ENCODE measurements around the gene ATAT1. TPM values are rescaled to one million over a fixed set of nuclear protein-coding genes. Genes with fewer than 3 reads are reported as not detected.

Gene ATAT1
- total and polyA plus RNA-seq, 2 of the 13 experiments (the other 11 are each of a cell fraction or from before 2014, with no cell fraction given), result 9.2 to 23.6 TPM

DNA sequence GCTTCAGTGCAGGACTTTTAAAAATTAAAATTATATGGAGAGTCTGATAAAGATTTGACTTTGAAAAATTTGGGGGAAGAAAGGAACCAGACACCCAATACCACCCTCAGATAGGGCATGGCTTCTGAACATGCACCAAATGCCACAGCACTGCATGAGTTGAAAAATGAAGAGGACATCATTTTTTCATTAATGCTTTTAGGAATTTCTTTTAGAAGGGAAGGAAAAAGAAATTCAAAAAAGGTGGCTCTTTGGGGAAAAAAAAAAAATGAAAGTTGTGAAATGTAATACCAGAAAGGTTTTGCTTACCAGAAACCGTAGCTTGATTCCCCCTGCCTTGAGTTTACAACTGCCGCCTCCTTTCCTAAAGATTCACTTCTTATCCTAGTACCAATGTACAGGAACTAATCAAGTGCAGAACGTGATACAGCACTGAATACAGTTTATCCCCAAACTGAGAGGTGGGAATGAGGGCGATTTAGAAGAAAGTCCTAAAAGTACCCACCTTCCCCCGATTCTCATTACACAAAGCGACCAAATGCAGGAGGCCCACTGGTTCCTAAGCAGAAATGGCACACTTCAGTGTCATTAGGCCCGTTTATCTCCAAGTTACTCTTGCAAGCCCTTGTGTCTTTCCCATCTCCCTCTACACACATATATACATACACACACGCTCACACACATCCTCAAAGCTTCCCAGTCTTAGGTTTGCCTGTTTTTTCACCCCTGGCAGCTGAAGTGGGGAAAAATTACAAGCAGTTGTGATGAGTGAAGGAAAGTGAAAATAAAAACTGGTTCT, 12.4 kb upstream of the ATAT1 start (continued):
- TF ChIP-seq ZNF205 (CRISPR knock-in tag; IDR thresholded peaks at IDR 0.05), result no peak; the same call in 1 of the 2 replicates
- TF ChIP-seq FIP1L1 (IDR thresholded peaks at IDR 0.05; ENCODE audit: borderline replicate concordance, insufficient read depth, low read depth, low read length), result no peak
- TF ChIP-seq ZNF567 (CRISPR knock-in tag; IDR thresholded peaks at IDR 0.05; ENCODE audit: borderline replicate concordance), result no peak
- no peak for TF ChIP-seq MAFF (IDR thresholded peaks at IDR 0.05; ENCODE audit: low read depth, low read length)
- TF ChIP-seq, protein P1, sequence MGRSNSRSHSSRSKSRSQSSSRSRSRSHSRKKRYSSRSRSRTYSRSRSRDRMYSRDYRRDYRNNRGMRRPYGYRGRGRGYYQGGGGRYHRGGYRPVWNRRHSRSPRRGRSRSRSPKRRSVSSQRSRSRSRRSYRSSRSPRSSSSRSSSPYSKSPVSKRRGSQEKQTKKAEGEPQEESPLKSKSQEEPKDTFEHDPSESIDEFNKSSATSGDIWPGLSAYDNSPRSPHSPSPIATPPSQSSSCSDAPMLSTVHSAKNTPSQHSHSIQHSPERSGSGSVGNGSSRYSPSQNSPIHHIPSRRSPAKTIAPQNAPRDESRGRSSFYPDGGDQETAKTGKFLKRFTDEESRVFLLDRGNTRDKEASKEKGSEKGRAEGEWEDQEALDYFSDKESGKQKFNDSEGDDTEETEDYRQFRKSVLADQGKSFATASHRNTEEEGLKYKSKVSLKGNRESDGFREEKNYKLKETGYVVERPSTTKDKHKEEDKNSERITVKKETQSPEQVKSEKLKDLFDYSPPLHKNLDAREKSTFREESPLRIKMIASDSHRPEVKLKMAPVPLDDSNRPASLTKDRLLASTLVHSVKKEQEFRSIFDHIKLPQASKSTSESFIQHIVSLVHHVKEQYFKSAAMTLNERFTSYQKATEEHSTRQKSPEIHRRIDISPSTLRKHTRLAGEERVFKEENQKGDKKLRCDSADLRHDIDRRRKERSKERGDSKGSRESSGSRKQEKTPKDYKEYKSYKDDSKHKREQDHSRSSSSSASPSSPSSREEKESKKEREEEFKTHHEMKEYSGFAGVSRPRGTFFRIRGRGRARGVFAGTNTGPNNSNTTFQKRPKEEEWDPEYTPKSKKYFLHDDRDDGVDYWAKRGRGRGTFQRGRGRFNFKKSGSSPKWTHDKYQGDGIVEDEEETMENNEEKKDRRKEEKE (IDR thresholded peaks at IDR 0.05), result no peak
- no peak for TF ChIP-seq PPARG (CRISPR knock-in tag; conservative IDR thresholded peaks at IDR 0.05)
- no peak for TF ChIP-seq ZNF605 (CRISPR knock-in tag; IDR thresholded peaks at IDR 0.05)
- TF ChIP-seq THAP11 (CRISPR knock-in tag; IDR thresholded peaks at IDR 0.05), result no peak
- TF ChIP-seq CEBPG (CRISPR knock-in tag; IDR thresholded peaks at IDR 0.05), result no peak
- peak; percentile 40 for TF ChIP-seq PHF8 (CRISPR knock-in tag; IDR thresholded peaks at IDR 0.05)
- TF ChIP-seq ZNF850 (CRISPR knock-in tag; conservative IDR thresholded peaks at IDR 0.05), result peak; percentile 76; the same call in 1 of the 2 replicates
- peak; percentile 70; the same call in 1 of the 2 replicates for TF ChIP-seq TEAD2 (CRISPR knock-in tag; IDR thresholded peaks at IDR 0.05)
- no peak for TF ChIP-seq ZNF629 (CRISPR knock-in tag; conservative IDR thresholded peaks at IDR 0.05)
- TF ChIP-seq SOX6 (IDR thresholded peaks at IDR 0.05), result no peak
- no peak for TF ChIP-seq SOX6 (CRISPR knock-in tag; IDR thresholded peaks at IDR 0.05)
- TF ChIP-seq, protein P2, sequence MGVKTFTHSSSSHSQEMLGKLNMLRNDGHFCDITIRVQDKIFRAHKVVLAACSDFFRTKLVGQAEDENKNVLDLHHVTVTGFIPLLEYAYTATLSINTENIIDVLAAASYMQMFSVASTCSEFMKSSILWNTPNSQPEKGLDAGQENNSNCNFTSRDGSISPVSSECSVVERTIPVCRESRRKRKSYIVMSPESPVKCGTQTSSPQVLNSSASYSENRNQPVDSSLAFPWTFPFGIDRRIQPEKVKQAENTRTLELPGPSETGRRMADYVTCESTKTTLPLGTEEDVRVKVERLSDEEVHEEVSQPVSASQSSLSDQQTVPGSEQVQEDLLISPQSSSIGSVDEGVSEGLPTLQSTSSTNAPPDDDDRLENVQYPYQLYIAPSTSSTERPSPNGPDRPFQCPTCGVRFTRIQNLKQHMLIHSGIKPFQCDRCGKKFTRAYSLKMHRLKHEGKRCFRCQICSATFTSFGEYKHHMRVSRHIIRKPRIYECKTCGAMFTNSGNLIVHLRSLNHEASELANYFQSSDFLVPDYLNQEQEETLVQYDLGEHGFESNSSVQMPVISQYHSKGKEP (CRISPR knock-in tag; IDR thresholded peaks at IDR 0.05), result no peak
- TF ChIP-seq, protein P3, sequence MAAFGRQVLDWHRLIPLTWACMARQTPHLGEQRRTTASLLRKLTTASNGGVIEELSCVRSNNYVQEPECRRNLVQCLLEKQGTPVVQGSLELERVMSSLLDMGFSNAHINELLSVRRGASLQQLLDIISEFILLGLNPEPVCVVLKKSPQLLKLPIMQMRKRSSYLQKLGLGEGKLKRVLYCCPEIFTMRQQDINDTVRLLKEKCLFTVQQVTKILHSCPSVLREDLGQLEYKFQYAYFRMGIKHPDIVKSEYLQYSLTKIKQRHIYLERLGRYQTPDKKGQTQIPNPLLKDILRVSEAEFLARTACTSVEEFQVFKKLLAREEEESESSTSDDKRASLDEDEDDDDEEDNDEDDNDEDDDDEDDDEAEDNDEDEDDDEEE (CRISPR knock-in tag; IDR thresholded peaks at IDR 0.05), result no peak
- TF ChIP-seq TCF7 (IDR thresholded peaks at IDR 0.05; ENCODE audit: low read depth), result no peak
- TF ChIP-seq YY1 (IDR thresholded peaks at IDR 0.05; ENCODE audit: insufficient read depth, insufficient replicate concordance, low read depth, low read length), result no peak
- no peak for TF ChIP-seq MXD4 (CRISPR knock-in tag; IDR thresholded peaks at IDR 0.05)
- 0 out of 2 replicates have a peak, but pooled peaks have one; percentile 8 for TF ChIP-seq FOXK1 (CRISPR knock-in tag; IDR thresholded peaks at IDR 0.05; ENCODE audit: borderline replicate concordance, low read depth)
- no peak for TF ChIP-seq SALL2 (CRISPR knock-in tag; IDR thresholded peaks at IDR 0.05)
- TF ChIP-seq ZNF430 (CRISPR knock-in tag; IDR thresholded peaks at IDR 0.05), result no peak; the same call in 1 of the 2 replicates
- TF ChIP-seq JARID2 (CRISPR knock-in tag; IDR thresholded peaks at IDR 0.05; ENCODE audit: insufficient replicate concordance), result no peak
- TF ChIP-seq, protein P4, sequence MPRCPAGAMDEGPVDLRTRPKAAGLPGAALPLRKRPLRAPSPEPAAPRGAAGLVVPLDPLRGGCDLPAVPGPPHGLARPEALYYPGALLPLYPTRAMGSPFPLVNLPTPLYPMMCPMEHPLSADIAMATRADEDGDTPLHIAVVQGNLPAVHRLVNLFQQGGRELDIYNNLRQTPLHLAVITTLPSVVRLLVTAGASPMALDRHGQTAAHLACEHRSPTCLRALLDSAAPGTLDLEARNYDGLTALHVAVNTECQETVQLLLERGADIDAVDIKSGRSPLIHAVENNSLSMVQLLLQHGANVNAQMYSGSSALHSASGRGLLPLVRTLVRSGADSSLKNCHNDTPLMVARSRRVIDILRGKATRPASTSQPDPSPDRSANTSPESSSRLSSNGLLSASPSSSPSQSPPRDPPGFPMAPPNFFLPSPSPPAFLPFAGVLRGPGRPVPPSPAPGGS (CRISPR knock-in tag; IDR thresholded peaks at IDR 0.05), result no peak
- no peak for TF ChIP-seq ZNF644 (CRISPR knock-in tag; IDR thresholded peaks at IDR 0.05; ENCODE audit: low read depth)
